HG02623 (cell line): ENCODE results near the gene RPL10A.

Source experiments
- ATAC-seq: cut with Tn5 transposase; IDR thresholded peaks from one replicate; pipeline ENCODE4 v1.9.1; 2021; ENCODE audit warnings: moderate library complexity; ENCODE audit not compliant: unreplicated experiment

The RPL10A gene

GRCh38 chr6:35490821-35491557 is 22.8 kb downstream of the RPL10A start:
- no peak for ATAC-seq

DNA sequence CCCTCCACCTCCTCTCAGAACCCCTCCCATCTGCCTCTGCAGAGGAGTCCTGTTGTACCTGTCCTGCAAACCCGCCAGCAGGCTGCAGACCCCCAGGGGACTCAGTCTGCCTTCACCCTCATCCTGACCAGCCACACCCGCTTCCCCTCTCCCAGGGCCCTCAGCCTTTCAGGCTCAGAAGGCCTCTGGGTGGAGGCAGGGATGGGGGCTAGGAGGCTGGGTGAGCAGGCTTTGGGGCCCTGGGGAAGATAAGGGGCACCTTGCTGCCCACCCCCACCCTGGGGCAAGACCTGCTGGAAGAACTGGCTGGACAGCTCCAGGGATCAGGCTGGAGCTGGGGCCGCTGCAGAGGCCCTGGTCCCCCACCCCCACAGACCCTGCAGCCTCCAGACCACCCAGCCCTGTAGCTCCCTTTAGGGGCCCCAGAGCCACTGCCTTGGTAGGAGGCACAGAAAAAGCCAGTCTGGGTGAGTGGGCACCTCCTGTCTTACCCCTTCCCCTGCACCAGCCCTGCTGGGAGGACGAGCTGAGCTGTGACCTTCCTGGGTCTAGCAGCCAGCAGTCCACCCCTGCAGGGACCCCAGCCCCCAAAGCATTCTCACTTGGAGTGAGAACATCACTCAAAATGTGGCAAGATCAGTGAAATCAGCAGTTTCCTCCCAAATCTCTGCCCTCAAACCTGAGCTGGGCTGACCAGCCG is 23.5 kb downstream of the RPL10A start:
- no peak for ATAC-seq

- no peak for ATAC-seq
Measured at GRCh38 chr6:35492258-35492973, 24.2 kb downstream of the RPL10A start.

DNA sequence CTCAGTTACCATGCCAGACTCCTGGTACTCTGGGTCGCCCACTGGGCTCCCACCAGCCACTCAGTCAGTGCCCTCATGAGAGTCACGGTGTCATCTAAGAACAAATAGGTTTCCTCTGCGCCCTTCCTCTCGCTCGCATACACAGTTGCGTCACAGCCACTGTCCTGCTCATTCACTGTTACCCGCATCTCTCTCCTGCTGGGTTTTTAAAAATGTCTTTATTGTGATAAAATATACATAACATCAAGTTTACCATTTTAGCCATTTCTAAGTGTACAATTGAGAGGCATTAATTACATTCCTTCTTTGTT is 24.7 kb downstream of the RPL10A start:
- ATAC-seq, result no peak

- ATAC-seq, result no peak
Measured at GRCh38 chr6:35493307-35493983, 25.2 kb downstream of the RPL10A start.

DNA sequence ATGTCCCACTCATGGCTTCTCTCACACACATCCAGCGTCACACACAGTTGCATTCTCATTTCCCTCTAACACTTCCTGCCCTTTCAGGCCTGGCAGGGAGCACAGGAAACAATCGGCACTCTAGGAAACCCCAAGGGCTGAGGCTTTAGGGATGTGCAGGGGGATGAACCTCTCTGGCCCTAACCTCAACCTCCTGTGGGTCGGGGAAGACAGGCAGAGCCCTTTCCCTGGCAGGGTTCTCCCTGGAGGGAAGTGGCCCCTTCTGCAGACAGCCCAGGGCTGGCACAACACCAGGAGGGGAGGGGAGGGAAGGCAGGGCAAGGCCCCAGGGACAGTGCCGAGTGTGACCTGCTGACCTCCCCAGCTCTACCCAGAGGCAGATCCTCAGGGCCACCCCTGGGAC is 26.0 kb downstream of the RPL10A start:
- ATAC-seq, result no peak

- no peak for ATAC-seq
Measured at GRCh38 chr6:35495258-35496035, 27.2 kb downstream of the RPL10A start.

- no peak for ATAC-seq
Measured at GRCh38 chr6:35496036-35496840, 28.0 kb downstream of the RPL10A start.

DNA sequence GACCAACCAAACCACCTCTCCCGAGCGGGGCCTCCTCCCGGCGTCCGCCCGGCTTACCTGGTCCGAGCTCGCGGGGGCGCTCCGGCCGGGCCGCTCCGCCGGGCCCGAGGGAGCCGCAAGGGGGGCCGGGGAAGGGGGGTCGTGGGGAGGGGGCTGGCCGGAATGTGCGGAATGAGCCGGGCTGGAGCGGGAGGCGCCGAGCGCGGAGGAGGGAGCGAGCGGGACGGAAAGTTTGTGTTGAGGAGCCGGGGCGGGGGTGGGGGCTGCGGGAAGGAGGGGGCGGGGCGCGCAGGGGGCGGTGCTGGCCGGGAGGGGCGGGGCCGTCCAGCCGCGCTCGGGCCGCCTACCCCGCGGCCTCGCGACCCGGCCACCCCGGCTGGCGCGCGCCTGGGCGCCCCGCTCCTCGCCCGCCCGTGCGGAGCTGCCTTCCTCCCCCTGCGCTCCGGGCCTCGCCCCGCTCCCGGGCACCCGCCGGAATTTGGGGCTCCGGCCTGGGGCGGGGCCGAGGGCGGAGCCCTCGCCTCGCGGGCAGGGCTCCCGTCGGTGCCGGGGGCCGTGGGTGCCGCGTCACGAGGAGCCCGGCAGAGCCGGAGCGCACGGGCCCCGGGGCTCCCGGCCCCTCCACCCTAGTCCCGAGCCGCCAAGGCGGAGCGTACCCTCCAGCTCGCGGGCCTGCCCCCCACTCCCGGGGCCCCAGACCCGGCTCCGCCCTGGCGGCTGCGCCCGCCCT is 28.8 kb downstream of the RPL10A start, which contains the start of gene TEAD3:
TSS of gene TEAD3 (minus strand) at position 239 of the 730 bp plus-strand sequence.
- ATAC-seq, result no peak

GRCh38 chr6:35497571-35498421 is 29.6 kb downstream of the RPL10A start:
- ATAC-seq, result no peak

DNA sequence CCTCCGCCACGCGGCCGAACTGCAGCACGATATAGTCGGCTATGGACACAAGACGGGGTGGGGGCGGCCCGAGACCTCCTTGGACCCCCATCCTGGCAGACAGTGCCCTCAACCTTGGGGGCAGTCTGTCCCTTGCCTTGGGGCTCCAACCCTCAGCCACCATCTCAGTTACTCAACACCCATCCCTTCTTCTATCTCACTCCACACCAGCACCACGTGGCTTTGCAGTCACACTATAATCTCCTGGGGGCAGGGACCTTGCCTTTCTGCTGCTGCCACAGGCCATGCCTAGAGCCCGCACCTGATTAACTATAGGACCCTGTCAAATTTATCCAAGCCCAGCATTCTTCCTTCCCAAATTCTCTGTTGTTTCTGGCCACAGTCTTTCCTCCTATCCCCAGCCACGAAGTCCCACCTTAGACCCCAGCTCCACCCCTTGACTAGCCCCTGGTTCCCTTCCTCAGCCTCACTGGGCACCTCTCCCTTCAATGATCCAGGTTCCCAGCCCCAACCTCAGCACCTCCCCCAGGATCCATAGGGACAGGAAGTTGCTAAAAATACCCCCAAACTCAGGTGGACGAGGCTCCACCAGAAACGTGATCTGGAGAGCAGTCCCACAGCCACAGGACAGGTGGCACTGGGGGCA is 30.3 kb downstream of the RPL10A start:
- ATAC-seq, result no peak

DNA sequence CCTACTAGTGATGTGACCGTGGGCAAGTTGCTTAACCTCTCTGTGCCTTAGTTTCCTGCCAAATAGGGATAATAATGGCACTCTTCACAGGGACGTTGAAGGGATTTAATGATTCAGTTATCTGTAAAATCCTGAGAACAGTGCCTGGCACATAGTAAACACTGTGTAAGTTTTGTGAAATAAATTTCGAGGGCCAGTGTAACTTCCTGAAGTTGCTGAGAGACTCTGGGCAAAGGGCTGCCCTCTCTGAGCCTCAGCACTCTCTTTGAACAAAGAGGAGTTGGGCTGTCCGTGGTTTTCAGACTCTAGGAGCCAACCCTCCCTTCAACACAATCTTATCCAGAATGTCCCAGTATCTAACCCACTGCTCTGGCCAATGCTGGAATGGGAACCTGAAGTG is 31.2 kb downstream of the RPL10A start:
- no peak for ATAC-seq

GRCh38 chr6:35500782-35501181 is 32.6 kb downstream of the RPL10A start:
- ATAC-seq, result no peak

DNA sequence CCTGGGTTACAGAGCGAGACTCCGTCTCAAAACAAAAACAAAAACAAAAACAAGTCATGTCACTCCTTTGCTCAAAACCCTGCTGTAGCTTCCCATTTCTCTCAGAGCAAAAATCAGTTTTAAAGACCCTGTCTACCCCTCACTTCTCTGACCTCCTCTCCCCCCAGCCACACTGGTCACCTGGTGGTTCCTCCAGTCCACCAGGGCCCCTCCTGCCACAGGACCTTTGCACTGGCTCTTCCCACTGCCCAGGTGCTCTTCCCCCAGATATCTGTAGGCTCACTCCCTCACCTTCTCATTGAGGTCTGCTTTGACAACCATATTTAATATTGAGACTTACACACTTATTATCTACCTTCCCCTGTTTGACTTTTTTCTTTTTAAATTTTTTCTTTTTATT is 33.6 kb downstream of the RPL10A start:
- ATAC-seq, result no peak

DNA sequence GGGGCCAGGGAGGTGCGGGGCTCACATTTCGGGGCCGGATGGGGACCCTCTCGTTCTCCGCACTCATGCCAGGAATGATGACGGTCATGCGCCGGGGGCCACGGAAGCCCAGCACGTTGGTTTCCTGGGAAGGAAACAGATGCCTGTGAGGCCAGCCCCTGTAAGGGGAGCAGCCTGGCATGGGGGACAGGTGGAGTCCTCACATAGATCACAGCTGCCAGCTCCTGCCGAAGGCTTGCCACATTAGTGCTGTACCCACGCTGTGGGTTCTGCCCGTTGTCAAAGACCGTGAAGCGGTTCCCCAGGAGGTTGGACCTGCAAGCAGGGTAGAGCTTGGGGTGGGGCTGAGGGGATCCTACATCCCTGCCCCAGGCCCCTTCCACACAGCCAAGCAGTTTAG is 35.3 kb downstream of the RPL10A start:
- no peak for ATAC-seq

- no peak for ATAC-seq
Measured at GRCh38 chr6:35505999-35506412, 37.8 kb downstream of the RPL10A start.

DNA sequence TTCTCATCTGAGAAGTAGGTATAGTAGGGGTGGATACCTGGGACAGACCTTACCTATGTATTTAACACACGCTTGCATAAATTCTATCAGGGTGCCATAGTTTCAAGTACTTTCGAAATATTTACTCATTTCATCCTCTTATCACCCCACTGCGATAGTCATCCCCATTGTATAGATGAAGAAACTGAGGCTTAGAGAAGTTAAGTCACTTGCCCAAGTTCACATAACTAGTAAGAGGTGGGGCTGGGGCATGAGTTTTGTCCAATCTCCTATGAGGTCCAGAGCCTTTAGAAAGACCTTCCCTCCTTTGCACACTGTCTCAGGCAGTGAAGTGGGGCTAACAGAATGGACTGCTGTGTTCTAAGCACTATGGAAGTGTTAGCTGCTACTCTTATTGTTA is 38.3 kb downstream of the RPL10A start:
- ATAC-seq, result no peak

DNA sequence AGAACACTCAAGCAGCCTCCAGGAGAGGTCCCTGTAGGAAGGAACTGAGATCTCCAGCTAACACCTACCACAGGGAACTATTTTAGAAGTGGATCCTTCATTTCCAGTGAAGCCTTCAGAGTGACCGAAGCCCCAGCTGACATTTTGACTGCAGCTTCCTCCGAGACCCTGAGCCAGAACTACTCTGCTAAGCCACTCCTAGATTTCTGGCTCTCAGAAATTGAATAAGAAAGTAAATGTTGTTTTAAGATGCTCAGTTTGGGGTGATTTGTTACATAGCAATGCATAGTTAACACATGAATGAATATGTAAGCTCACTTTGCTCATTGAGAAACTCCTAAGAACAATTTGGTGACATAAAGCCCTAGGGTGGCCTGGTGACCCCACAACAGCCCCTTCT is 39.0 kb downstream of the RPL10A start:
- no peak for ATAC-seq
